ENCODE results near the gene PCDH9. TPM values are rescaled to one million over a fixed set of nuclear protein-coding genes. Genes with fewer than 3 reads are reported as not detected.

The PCDH9 gene
- polyA plus RNA-seq, 1 donor, result 1.8 TPM

DNA sequence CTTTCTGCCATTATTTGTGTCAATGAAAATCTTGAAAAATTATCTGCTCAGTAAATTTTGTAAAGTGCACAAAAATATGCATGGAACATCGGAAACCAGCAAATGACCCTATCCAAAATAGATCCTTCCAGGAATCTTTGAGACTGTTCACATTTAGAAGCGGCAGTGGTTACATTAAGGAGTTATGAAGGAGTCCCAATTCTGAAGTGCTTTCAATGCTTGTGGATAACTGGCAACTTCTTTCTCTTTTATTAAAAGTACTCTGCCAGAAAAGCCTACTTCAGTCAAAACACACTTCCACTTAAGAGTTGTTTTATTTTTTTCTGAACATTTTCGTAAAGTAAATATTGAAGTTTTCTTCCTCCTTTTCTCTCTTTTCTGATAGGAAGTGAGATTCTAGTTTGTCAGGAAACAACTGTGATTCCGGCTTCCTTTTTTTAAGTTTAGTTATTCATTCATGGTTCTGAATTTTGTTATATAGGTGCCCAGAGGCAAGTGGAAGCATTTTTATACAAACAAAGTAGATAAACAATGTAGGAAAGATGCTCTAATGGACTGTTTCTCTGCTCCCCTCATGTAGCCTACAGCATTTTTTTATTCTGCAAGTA is 83.5 kb downstream of the PCDH9 start:
- H3K36me3 ChIP-seq (ENCODE audit: control insufficient read depth, insufficient read depth, low read length), result no peaks in the 10 kb centered on the region
- WGBS (ENCODE audit: insufficient coverage, low lambda C conversion rate), result 75% methylated on average over 1 of the region's 4 CpGs
- no peak overlapping the region for H3K27ac ChIP-seq (ENCODE audit: low read length)
- H3K4me3 ChIP-seq (ENCODE audit: low read length), result no peak overlapping the region
- no peak for DNase-seq
- H3K27me3 ChIP-seq (ENCODE audit: control insufficient read depth, insufficient read depth, low read length), result no peaks in the 10 kb centered on the region
- no peaks in the 10 kb centered on the region for H3K9me3 ChIP-seq (ENCODE audit: control insufficient read depth, low read depth, low read length)
- H3K4me1 ChIP-seq (ENCODE audit: control insufficient read depth, insufficient read depth, low read length), result no peaks in the 10 kb centered on the region

DNA sequence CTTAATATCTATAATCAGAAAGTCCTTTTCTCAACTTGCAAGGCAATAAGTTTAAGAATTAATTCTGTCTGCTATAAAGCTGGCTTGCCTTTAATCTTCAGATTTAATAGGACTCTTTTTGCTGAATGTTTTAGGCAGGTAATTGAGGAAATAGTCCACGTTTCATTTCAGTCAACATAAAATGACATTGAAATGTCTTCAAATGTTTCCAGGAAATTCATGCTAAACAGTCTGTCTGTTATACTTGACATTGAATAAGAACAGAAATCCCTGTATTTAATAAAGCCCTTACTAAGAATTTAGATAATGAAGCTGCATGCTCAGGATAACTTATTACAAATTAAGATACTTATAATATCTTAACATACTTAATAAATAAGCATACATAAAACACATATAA is 84.2 kb downstream of the PCDH9 start:
- Histone ChIP-seq H3K36me3 (ENCODE audit: control insufficient read depth, insufficient read depth, low read length) (no peaks in the 10 kb centered on the region), H3K27ac (ENCODE audit: low read length) (no peak overlapping the region), H3K27me3 (ENCODE audit: control insufficient read depth, insufficient read depth, low read length) (no peaks in the 10 kb centered on the region), H3K4me1 (ENCODE audit: control insufficient read depth, insufficient read depth, low read length) (no peaks in the 10 kb centered on the region), H3K9me3 (ENCODE audit: control insufficient read depth, low read depth, low read length) (no peaks in the 10 kb centered on the region), H3K4me3 (ENCODE audit: low read length) (no peak overlapping the region)
- 80% methylated on average over 1 of the region's 1 CpG for WGBS (ENCODE audit: insufficient coverage, low lambda C conversion rate)
- no peak for DNase-seq

DNA sequence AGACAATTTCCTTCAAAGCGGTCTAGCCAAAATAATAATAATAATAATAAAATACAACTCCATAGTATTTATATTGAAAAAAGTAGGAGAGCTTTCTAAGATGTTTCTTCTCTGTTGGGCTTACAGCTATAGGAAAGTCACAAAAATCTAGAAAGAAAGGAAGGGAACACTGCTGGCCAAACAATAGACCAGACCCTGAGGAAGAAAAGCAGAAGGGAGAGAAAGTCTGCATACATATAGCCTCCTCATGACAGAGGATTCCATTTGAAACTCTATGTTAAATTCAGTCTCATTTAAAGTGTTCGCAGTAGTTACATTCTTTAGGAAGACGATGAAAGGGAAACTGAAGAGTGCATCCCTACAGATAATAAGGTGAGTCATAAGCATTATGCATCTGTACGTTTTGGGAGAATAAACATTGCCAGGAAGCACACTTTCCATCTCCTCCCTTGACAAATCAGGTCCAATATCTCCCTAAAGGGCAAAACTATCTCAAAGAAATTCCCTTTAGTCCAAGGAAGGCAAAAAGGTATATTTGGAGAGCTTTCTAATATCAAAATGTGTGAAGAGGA is 86.5 kb downstream of the PCDH9 start:
- H3K4me1 ChIP-seq (ENCODE audit: control insufficient read depth, insufficient read depth, low read length), result no peaks in the 10 kb centered on the region
- H3K27ac ChIP-seq (ENCODE audit: low read length), result no peak overlapping the region
- no peaks in the 10 kb centered on the region for H3K36me3 ChIP-seq (ENCODE audit: control insufficient read depth, insufficient read depth, low read length)
- no peaks in the 10 kb centered on the region for H3K9me3 ChIP-seq (ENCODE audit: control insufficient read depth, low read depth, low read length)
- WGBS (ENCODE audit: insufficient coverage, low lambda C conversion rate), result 80% methylated on average over 1 of the region's 4 CpGs
- H3K27me3 ChIP-seq (ENCODE audit: control insufficient read depth, insufficient read depth, low read length), result no peaks in the 10 kb centered on the region
- no peak for DNase-seq
- no peak overlapping the region for H3K4me3 ChIP-seq (ENCODE audit: low read length)

DNA sequence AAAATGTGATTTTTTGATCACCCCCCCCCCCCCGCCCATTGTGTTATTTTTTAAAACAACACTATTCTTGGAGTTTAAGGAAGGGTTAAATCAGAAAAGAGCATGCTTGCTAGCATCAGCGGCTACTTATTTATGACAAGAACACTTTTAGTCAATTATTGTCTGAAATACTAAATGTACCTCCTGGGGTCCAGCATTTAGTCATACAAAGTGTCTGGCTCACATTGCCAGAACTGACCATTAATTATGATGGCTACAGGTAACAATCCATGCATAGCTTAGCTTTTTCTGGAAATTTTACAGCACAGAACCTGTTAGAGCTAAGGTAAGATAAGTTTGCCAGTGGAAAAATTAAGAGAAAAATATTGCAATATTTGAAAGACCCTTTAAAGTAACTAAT is 90.1 kb downstream of the PCDH9 start:
- no CpG with 5 or more reads among the region's 2 CpGs for WGBS (ENCODE audit: insufficient coverage, low lambda C conversion rate)

DNA sequence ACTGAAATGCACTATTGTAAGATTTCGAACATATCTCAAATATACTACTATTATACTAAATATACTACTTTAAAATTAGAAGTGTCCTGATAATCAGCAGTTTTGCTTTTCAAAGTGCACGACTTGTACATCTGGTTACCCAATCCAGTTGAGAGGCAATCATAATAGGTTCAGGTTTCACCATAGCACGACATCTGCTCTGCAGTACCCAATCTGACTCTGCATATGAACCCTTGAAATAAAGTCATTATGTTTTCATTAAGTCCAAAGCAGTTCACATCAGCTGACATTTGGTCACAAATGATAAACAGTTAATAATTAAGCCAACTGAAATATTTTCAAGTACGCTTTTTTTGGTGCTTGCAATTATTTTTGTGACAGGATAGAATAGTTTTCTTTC is 90.6 kb downstream of the PCDH9 start:
- Histone ChIP-seq H3K27me3 (ENCODE audit: control insufficient read depth, insufficient read depth, low read length) (no peaks in the 10 kb centered on the region), H3K36me3 (ENCODE audit: control insufficient read depth, insufficient read depth, low read length) (no peaks in the 10 kb centered on the region), H3K27ac (ENCODE audit: low read length) (no peak overlapping the region), H3K9me3 (ENCODE audit: control insufficient read depth, low read depth, low read length) (no peaks in the 10 kb centered on the region), H3K4me3 (ENCODE audit: low read length) (no peak overlapping the region), H3K4me1 (ENCODE audit: control insufficient read depth, insufficient read depth, low read length) (no peaks in the 10 kb centered on the region)
- no peak for DNase-seq
- whole genome bisulfite sequencing (ENCODE audit: insufficient coverage, low lambda C conversion rate), result 88% methylated on average over 3 of the region's 4 CpGs

More for the DNA sequence above, 90.1 kb downstream of the PCDH9 start:
- H3K27me3 ChIP-seq (ENCODE audit: control insufficient read depth, insufficient read depth, low read length), result no peaks in the 10 kb centered on the region
- no peak overlapping the region for H3K4me3 ChIP-seq (ENCODE audit: low read length)
- no peaks in the 10 kb centered on the region for H3K4me1 ChIP-seq (ENCODE audit: control insufficient read depth, insufficient read depth, low read length)
- no peak for DNase-seq
- no peaks in the 10 kb centered on the region for H3K9me3 ChIP-seq (ENCODE audit: control insufficient read depth, low read depth, low read length)
- no peak overlapping the region for H3K27ac ChIP-seq (ENCODE audit: low read length)
- no peaks in the 10 kb centered on the region for H3K36me3 ChIP-seq (ENCODE audit: control insufficient read depth, insufficient read depth, low read length)

DNA sequence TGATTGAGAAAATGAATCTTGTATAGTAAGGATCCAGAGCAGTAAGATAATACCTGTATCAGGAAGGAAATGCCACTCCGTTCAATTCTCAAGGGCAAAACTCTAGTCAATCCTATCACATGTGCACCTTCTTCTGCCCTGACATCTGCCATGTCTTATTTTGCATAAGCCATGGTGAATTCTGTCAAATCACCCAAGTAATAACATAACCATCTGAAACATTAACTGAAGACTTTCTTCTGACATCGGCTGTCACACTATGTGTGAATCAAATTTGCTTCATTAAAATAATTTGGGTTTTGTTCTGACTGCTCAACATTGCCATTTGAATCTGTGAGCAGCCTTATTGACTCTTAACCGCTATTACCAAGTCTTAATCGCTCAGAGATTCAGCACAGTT is 91.2 kb downstream of the PCDH9 start:
- H3K27ac ChIP-seq (ENCODE audit: low read length), result no peak overlapping the region
- WGBS (ENCODE audit: insufficient coverage, low lambda C conversion rate), result 100% methylated on average over 1 of the region's 4 CpGs

DNA sequence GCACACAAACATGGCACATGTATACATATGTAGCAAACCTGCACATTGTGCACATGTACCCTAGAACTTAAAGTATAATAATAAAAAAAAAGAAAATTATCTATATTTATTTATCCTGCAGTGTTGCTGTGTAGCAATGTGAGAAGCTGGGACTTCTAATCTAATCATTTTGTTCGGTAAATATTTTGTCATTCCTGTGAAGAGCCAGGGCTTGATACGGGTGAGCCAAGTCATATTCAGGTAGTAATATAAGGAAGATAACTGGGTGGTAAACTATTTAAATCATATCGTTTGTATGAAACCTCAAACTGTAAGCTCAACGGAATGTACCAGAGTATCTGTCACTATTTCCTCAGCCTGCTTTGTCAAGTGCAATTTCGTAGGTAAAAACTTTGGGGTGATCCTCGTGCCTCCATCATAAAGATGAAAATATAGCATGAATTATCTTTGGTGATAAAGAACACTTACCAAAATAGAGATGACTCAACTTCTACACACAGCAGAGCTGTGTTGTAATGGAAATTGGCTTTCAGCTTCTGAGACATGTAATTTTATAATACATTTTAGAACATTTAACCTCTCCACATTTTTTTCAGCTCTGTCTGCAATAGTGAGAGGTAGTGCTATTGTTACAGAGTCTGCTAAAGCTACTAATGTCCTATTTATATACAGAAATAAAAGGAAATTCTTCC is 92.9 kb downstream of the PCDH9 start:
- no peak overlapping the region for H3K27ac ChIP-seq (ENCODE audit: low read length)
- no peaks in the 10 kb centered on the region for H3K36me3 ChIP-seq (ENCODE audit: control insufficient read depth, insufficient read depth, low read length)
- H3K4me3 ChIP-seq (ENCODE audit: low read length), result no peak overlapping the region
- WGBS (ENCODE audit: insufficient coverage, low lambda C conversion rate), result 40% methylated on average over 2 of the region's 6 CpGs
- no peaks in the 10 kb centered on the region for H3K27me3 ChIP-seq (ENCODE audit: control insufficient read depth, insufficient read depth, low read length)
- no peak for DNase-seq
- no peaks in the 10 kb centered on the region for H3K4me1 ChIP-seq (ENCODE audit: control insufficient read depth, insufficient read depth, low read length)
- no peaks in the 10 kb centered on the region for H3K9me3 ChIP-seq (ENCODE audit: control insufficient read depth, low read depth, low read length)

More for the DNA sequence above, 91.2 kb downstream of the PCDH9 start:
- Histone ChIP-seq H3K9me3 (ENCODE audit: control insufficient read depth, low read depth, low read length) (no peaks in the 10 kb centered on the region), H3K36me3 (ENCODE audit: control insufficient read depth, insufficient read depth, low read length) (no peaks in the 10 kb centered on the region), H3K4me1 (ENCODE audit: control insufficient read depth, insufficient read depth, low read length) (no peaks in the 10 kb centered on the region), H3K4me3 (ENCODE audit: low read length) (no peak overlapping the region), H3K27me3 (ENCODE audit: control insufficient read depth, insufficient read depth, low read length) (no peaks in the 10 kb centered on the region)
- DNase-seq, result no peak

DNA sequence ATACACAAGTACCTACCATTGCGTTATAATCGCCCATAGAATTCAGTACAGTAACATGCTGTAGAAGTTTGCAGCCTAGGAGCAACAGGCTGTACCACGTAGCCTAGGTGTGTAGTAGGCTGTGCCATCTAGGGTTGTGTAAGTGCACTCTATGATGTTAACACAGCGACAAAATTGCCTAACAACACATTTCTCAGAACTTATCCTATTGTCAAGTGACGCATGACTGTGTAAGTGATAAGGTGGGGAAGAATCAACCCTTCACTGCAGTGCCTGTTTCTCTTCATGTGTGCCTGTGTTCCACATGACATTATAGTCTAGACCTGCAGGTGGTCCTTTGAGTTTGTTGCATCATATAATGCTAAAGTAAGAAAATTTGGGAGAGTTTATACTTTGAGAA is 94.0 kb downstream of the PCDH9 start:
- no peak for DNase-seq
- WGBS (ENCODE audit: insufficient coverage, low lambda C conversion rate), result no CpG with 5 or more reads among the region's 5 CpGs

DNA sequence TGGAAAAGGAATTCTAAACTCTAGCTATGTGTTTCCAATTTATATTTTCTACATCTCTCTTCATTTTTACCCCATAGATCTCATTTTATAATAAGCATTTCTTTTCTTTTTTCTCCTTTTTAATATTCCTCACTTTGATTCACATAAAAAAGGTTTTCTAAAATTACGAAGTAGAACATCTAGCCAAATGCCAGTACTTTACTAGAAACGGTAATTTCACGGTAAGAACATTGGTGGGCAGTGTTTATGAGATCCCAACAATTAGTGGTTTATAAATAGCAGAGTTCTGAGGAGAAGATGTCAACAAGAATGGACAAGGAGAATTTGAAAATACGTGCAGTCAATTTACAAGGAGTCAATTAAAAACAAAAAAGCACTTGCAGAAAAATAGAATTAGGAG is 94.8 kb downstream of the PCDH9 start:
- DNase-seq, result no peak
- Histone ChIP-seq H3K4me3 (ENCODE audit: low read length) (no peak overlapping the region), H3K27me3 (ENCODE audit: control insufficient read depth, insufficient read depth, low read length) (no peaks in the 10 kb centered on the region), H3K9me3 (ENCODE audit: control insufficient read depth, low read depth, low read length) (no peaks in the 10 kb centered on the region), H3K27ac (ENCODE audit: low read length) (no peak overlapping the region), H3K4me1 (ENCODE audit: control insufficient read depth, insufficient read depth, low read length) (no peaks in the 10 kb centered on the region), H3K36me3 (ENCODE audit: control insufficient read depth, insufficient read depth, low read length) (no peaks in the 10 kb centered on the region)
- 92% methylated on average over 2 of the region's 4 CpGs for WGBS (ENCODE audit: insufficient coverage, low lambda C conversion rate)

More for the DNA sequence above, 94.0 kb downstream of the PCDH9 start:
- no peaks in the 10 kb centered on the region for H3K36me3 ChIP-seq (ENCODE audit: control insufficient read depth, insufficient read depth, low read length)
- no peak overlapping the region for H3K4me3 ChIP-seq (ENCODE audit: low read length)
- no peaks in the 10 kb centered on the region for H3K27me3 ChIP-seq (ENCODE audit: control insufficient read depth, insufficient read depth, low read length)
- H3K9me3 ChIP-seq (ENCODE audit: control insufficient read depth, low read depth, low read length), result no peaks in the 10 kb centered on the region
- H3K27ac ChIP-seq (ENCODE audit: low read length), result no peak overlapping the region
- no peaks in the 10 kb centered on the region for H3K4me1 ChIP-seq (ENCODE audit: control insufficient read depth, insufficient read depth, low read length)

DNA sequence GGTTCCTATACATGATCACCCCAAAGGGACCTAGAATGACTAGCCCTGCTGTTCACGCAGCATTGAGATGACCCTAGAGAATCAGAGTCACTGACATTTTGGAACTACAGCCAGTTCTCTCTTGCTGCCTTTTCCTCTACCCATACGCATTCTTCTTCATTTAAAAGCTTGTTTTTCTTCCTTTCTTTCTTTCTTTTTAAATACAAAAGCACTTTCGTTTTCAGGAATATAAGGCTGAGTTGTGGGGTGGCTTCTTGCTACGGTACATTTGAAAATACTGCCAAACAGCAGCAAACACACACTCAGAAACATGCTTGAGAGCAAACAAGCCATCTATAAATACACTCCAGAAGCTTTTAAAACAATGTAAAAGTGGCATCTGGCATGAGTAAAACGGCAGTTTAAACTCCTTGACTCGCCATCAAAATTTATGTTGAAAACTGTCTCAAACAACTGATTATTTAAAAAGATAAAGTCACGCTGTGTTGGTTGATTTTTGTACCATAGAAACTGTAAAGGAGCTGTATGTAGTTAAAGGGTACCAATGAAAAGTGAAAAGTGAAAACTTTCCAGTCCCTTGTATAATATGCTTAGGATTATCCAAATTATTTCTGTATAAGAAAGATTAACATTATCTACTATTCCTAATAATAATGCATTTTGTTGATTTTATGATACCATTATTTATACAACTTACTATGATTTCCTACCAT is 95.6 kb downstream of the PCDH9 start:
- Histone ChIP-seq H3K27ac (ENCODE audit: low read length) (no peak overlapping the region), H3K9me3 (ENCODE audit: control insufficient read depth, low read depth, low read length) (no peaks in the 10 kb centered on the region), H3K4me1 (ENCODE audit: control insufficient read depth, insufficient read depth, low read length) (no peaks in the 10 kb centered on the region), H3K27me3 (ENCODE audit: control insufficient read depth, insufficient read depth, low read length) (no peaks in the 10 kb centered on the region), H3K36me3 (ENCODE audit: control insufficient read depth, insufficient read depth, low read length) (no peaks in the 10 kb centered on the region), H3K4me3 (ENCODE audit: low read length) (no peak overlapping the region)
- WGBS (ENCODE audit: insufficient coverage, low lambda C conversion rate), result 59% methylated on average over 4 of the region's 7 CpGs
- no peak for DNase-seq
